ENCODE measurements around the gene NT5C.
A peak's percentile ranks its signal among the peaks of the same experiment; 100 is the strongest.

The NT5C gene

GRCh38 chr17:75116737-75117136 is 14.8 kb downstream of the NT5C start:
- no peak for DNase-seq (ENCODE audit: low read depth in 2 of 2)

- DNase-seq (ENCODE audit: low read depth in 2 of 2): no peak
Observed at GRCh38 chr17:75115555-75115954, 16.0 kb downstream of the NT5C start.

- DNase-seq (ENCODE audit: low read depth in 2 of 2): no peak
Observed at GRCh38 chr17:75114552-75115314, 16.8 kb downstream of the NT5C start.

GRCh38 chr17:75113798-75114551 is 17.6 kb downstream of the NT5C start:
- peak; percentile 76 to 88 for DNase-seq (ENCODE audit: low read depth in 2 of 2)

GRCh38 chr17:75111777-75112335 is 19.7 kb downstream of the NT5C start:
- DNase-seq (ENCODE audit: low read depth in 2 of 2): no peak

GRCh38 chr17:75110234-75110937 is 21.2 kb downstream of the NT5C start:
- DNase-seq (ENCODE audit: low read depth in 2 of 2): no peak

- peak; percentile 77 to 86 for DNase-seq (ENCODE audit: low read depth in 2 of 2)
Observed at GRCh38 chr17:75109407-75110233, 21.9 kb downstream of the NT5C start, which contains the start of gene ARMC7. Gene ARMC7 (plus strand): TSS chr17:75109969. CDS start chr17:75110289, 320 bp downstream.

GRCh38 chr17:75109046-75109406 is 22.5 kb downstream of the NT5C start:
- no peak for DNase-seq (ENCODE audit: low read depth in 2 of 2)

- no peak for DNase-seq (ENCODE audit: low read depth in 2 of 2)
Observed at GRCh38 chr17:75108193-75108592, 23.3 kb downstream of the NT5C start.

- DNase-seq (ENCODE audit: low read depth in 2 of 2): no peak
Observed at GRCh38 chr17:75105126-75106080, 26.1 kb downstream of the NT5C start.

- no peak for DNase-seq (ENCODE audit: low read depth in 2 of 2)
Observed at GRCh38 chr17:75103601-75104554, 27.7 kb downstream of the NT5C start.

GRCh38 chr17:75102385-75102821 is 29.1 kb downstream of the NT5C start:
- DNase-seq (ENCODE audit: low read depth in 2 of 2): no peak

GRCh38 chr17:75099881-75100595 is 31.5 kb downstream of the NT5C start:
- DNase-seq (ENCODE audit: low read depth in 2 of 2): no peak

GRCh38 chr17:75098861-75099260 is 32.7 kb downstream of the NT5C start:
- DNase-seq (ENCODE audit: low read depth in 2 of 2): no peak

- no peak for DNase-seq (ENCODE audit: low read depth in 2 of 2)
Observed at GRCh38 chr17:75097865-75098264, 33.7 kb downstream of the NT5C start.

- DNase-seq (ENCODE audit: low read depth in 2 of 2): no peak
Observed at GRCh38 chr17:75096082-75096625, 35.4 kb downstream of the NT5C start.

- no peak for DNase-seq (ENCODE audit: low read depth in 2 of 2)
Observed at GRCh38 chr17:75094871-75095399, 36.6 kb downstream of the NT5C start.

All from stimulated activated CD8-positive, alpha-beta memory T cell treated with anti-CD3 and anti-CD28 coated beads, Interleukin-7, amount 100 ng/mL, for 4 hours (primary cell).